NOMO-1 treated with dmso at 0.1 percent for 144 hours (cell line): Measurements from ENCODE around the gene SCFD2.
"Not testable (repeated sequence)": the region's sequence is repeated elsewhere in the genome, so short reads cannot be mapped to it uniquely, and the experiment has no call there.

Experiments
- DNase-seq: peaks from one replicate; lab custom pipeline; 2025; ENCODE audit not compliant: unreplicated experiment; lab: John Stamatoyannopoulos, UW

Gene SCFD2

GRCh38 chr4:53267026-53267425, 98.8 kb downstream of the SCFD2 start:
- DNase-seq = no peak

- not testable (repeated sequence) for DNase-seq
Measured at GRCh38 chr4:53255986-53256385, 109.9 kb downstream of the SCFD2 start.

- DNase-seq = no peak
Measured at GRCh38 chr4:53240573-53240972, 125.3 kb downstream of the SCFD2 start.

GRCh38 chr4:53238352-53238751, 127.5 kb downstream of the SCFD2 start:
- DNase-seq = not testable (repeated sequence)

GRCh38 chr4:53237811-53238210, 128.1 kb downstream of the SCFD2 start:
- DNase-seq = not testable (repeated sequence)

- not testable (repeated sequence) for DNase-seq
Measured at GRCh38 chr4:53236624-53237023, 129.2 kb downstream of the SCFD2 start.

GRCh38 chr4:53235547-53235946, 130.3 kb downstream of the SCFD2 start:
- no peak for DNase-seq

GRCh38 chr4:53234669-53235068, 131.2 kb downstream of the SCFD2 start:
- no peak for DNase-seq

- DNase-seq = no peak
Measured at GRCh38 chr4:53234111-53234510, 131.8 kb downstream of the SCFD2 start.

GRCh38 chr4:53233114-53233795, 132.6 kb downstream of the SCFD2 start:
- no peak for DNase-seq

- no peak for DNase-seq
Measured at GRCh38 chr4:53232371-53232770, 133.5 kb downstream of the SCFD2 start.

- DNase-seq = no peak
Measured at GRCh38 chr4:53228036-53228435, 137.8 kb downstream of the SCFD2 start.

GRCh38 chr4:53227451-53227850, 138.4 kb downstream of the SCFD2 start:
- DNase-seq = no peak

- DNase-seq = no peak
Measured at GRCh38 chr4:53221832-53222480, 143.9 kb downstream of the SCFD2 start.

- DNase-seq = not testable (repeated sequence)
Measured at GRCh38 chr4:53219148-53219547, 146.7 kb downstream of the SCFD2 start.

GRCh38 chr4:53208753-53209152, 157.1 kb downstream of the SCFD2 start:
- no peak for DNase-seq

GRCh38 chr4:53205970-53206369, 159.9 kb downstream of the SCFD2 start:
- DNase-seq = no peak

GRCh38 chr4:53199356-53199755, 166.5 kb downstream of the SCFD2 start:
- no peak for DNase-seq

GRCh38 chr4:53197772-53198142, 168.1 kb downstream of the SCFD2 start:
- DNase-seq = no peak

GRCh38 chr4:53196882-53197771, 168.7 kb downstream of the SCFD2 start:
- peak; percentile 9 for DNase-seq

- no peak for DNase-seq
Measured at GRCh38 chr4:53195815-53196661, 169.8 kb downstream of the SCFD2 start.
